ENCODE data around the gene NELFA. TPM values are rescaled to one million over a fixed set of nuclear protein-coding genes. Genes with fewer than 3 reads are reported as not detected.

NELFA gene
- total RNA-seq, 1 donor from 2014 or later, result 34.5 TPM

GRCh38 chr4:1993169-1993516 is 15.6 kb downstream of the NELFA start:
- DNase-seq (ENCODE audit: low read depth), result no peak
- TF ChIP-seq, protein P1, sequence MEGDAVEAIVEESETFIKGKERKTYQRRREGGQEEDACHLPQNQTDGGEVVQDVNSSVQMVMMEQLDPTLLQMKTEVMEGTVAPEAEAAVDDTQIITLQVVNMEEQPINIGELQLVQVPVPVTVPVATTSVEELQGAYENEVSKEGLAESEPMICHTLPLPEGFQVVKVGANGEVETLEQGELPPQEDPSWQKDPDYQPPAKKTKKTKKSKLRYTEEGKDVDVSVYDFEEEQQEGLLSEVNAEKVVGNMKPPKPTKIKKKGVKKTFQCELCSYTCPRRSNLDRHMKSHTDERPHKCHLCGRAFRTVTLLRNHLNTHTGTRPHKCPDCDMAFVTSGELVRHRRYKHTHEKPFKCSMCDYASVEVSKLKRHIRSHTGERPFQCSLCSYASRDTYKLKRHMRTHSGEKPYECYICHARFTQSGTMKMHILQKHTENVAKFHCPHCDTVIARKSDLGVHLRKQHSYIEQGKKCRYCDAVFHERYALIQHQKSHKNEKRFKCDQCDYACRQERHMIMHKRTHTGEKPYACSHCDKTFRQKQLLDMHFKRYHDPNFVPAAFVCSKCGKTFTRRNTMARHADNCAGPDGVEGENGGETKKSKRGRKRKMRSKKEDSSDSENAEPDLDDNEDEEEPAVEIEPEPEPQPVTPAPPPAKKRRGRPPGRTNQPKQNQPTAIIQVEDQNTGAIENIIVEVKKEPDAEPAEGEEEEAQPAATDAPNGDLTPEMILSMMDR (conservative IDR thresholded peaks at IDR 0.05; ENCODE audit: low read depth, low read length), result no peak
- no peak overlapping the region for H3K4me3 ChIP-seq (ENCODE audit: low read depth, low read length)

GRCh38 chr4:1992468-1993168 is 16.2 kb downstream of the NELFA start:
- no peak for DNase-seq (ENCODE audit: low read depth)
- TF ChIP-seq, protein P1 (conservative IDR thresholded peaks at IDR 0.05; ENCODE audit: low read depth, low read length), result no peak
- H3K4me3 ChIP-seq (ENCODE audit: low read depth, low read length), result no peak overlapping the region

- H3K4me3 ChIP-seq (ENCODE audit: low read depth, low read length), result no peak overlapping the region
- TF ChIP-seq, protein P1 (conservative IDR thresholded peaks at IDR 0.05; ENCODE audit: low read depth, low read length), result no peak
- DNase-seq (ENCODE audit: low read depth), result no peak
Measured at GRCh38 chr4:1991596-1992434, 17.0 kb downstream of the NELFA start.

DNA sequence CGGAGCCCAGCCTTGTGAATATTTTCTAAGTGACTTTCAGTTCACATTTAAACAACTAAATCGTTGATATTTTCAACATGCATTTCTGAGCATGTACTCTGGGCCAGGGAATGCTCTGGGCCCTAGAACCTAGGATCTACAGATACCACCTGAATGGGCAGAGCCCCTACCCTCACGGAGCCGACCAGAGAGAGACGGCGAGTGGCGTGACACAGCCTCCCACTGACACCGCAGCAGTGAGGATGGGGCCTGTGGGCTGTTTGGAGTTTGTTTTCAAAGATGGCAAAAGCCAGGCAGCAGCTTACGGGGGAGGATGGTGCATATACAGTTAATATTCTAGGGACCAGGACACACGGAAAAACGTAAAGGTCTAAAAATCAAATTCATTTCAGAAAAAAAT is 17.7 kb downstream of the NELFA start:
- no peak overlapping the region for H3K4me3 ChIP-seq (ENCODE audit: low read depth, low read length)

DNA sequence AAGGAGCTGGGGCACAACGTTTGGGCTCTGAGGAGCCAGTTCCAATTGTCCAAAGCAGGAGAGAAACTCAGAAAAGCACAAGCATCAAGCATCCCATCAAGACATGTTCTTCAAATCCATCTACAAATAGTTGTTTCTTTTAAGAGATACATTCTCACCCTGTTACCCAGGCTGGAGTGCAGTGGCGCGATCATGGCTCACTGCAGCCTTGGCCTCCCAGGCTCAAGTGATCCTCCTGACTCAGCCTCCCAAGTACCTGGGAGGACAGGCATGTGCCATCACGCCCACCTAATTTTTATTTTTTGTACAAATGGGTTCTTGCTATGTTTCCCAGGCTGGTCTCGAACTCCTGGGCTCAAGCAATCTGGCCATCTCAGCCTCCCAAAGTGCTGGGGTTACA is 18.1 kb downstream of the NELFA start:
- no peak for DNase-seq (ENCODE audit: low read depth)
- H3K4me3 ChIP-seq (ENCODE audit: low read depth, low read length), result no peak overlapping the region
- TF ChIP-seq, protein P1 (conservative IDR thresholded peaks at IDR 0.05; ENCODE audit: low read depth, low read length), result no peak

More for the DNA sequence above, 17.7 kb downstream of the NELFA start:
- no peak for DNase-seq (ENCODE audit: low read depth)
- TF ChIP-seq, protein P1 (conservative IDR thresholded peaks at IDR 0.05; ENCODE audit: low read depth, low read length), result no peak

DNA sequence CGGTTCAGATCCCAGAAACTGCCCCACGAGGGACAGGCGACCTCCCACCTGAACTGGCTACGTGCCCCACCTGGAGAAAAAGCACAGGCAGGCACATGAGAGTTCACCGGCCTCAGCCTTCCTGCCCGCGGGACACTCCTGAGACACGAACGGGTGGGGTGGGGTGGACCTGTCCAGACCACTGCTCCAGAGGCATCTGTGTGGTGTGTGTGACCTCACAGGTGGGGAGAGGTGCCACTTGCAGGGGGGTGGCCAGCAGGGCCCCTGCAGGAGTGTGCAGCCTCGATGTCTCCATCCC is 18.5 kb downstream of the NELFA start:
- DNase-seq (ENCODE audit: low read depth), result no peak

More for the DNA sequence above, 18.5 kb downstream of the NELFA start:
- H3K4me3 ChIP-seq (ENCODE audit: low read depth, low read length), result no peak overlapping the region
- TF ChIP-seq, protein P1 (conservative IDR thresholded peaks at IDR 0.05; ENCODE audit: low read depth, low read length), result no peak

Data from epithelial cell of proximal tubule (primary cell).